ENCODE results near the gene OXCT1.

DNA sequence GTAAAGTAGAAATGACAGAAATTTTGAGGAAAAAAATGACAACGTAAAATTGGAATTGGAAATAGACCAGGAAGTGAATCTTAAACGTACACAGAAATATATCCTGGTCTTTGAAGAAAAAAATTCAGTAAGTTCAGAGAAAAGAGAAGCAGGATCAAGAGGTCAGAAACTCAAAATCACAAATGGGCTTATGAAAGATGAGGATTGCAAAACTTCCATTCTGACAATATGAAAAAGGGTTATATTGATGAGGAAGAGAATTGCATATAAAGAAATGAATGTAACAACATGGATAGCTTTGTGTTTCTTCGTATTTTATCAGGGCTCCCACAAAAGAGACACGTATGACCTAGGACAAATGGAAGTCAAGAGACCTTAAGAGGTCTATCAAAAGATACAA, 58.1 kb downstream of the OXCT1 start:
- TF ChIP-seq, protein P1, sequence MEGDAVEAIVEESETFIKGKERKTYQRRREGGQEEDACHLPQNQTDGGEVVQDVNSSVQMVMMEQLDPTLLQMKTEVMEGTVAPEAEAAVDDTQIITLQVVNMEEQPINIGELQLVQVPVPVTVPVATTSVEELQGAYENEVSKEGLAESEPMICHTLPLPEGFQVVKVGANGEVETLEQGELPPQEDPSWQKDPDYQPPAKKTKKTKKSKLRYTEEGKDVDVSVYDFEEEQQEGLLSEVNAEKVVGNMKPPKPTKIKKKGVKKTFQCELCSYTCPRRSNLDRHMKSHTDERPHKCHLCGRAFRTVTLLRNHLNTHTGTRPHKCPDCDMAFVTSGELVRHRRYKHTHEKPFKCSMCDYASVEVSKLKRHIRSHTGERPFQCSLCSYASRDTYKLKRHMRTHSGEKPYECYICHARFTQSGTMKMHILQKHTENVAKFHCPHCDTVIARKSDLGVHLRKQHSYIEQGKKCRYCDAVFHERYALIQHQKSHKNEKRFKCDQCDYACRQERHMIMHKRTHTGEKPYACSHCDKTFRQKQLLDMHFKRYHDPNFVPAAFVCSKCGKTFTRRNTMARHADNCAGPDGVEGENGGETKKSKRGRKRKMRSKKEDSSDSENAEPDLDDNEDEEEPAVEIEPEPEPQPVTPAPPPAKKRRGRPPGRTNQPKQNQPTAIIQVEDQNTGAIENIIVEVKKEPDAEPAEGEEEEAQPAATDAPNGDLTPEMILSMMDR (IDR thresholded peaks at IDR 0.05) = no peak
- TF ChIP-seq EZH2 (IDR thresholded peaks at IDR 0.05) = no peak
